Thyroid gland (tissue), 4 donors: ENCODE results near the gene COL6A2.
"Not testable (repeated sequence)": the region's sequence is repeated elsewhere in the genome, so short reads cannot be mapped to it uniquely, and the experiment has no call there.

Experiments
- CTCF ChIP-seq, 6 experiments: fragments of 200-600 bp in 3 of 6; fragments of 450-650 bp in 3 of 6; sonication (generic) in 3 of 6; IDR thresholded peaks; one replicate each; pipeline ENCODE4 v1.5.1; 2016 to 2019; ENCODE audit warnings: antibody characterized with exemption in 6 of 6, mild to moderate bottlenecking in 2 of 6, inconsistent platforms in 1 of 6, moderate library complexity in 1 of 6
- POLR2A ChIP-seq, 2 donors: fragments of 450-650 bp; IDR thresholded peaks; one replicate each; pipeline ENCODE4 v1.6.1; 2017; ENCODE audit warnings: antibody characterized with exemption in 2 of 2, mild to moderate bottlenecking in 2 of 2, moderate library complexity in 1 of 2

GRCh38 chr21:46147429-46147828 is 49.5 kb downstream of the COL6A2 start:
- peak in 1 of 6 experiments; percentile 19 for TF ChIP-seq CTCF (IDR thresholded peaks at IDR 0.05)
- TF ChIP-seq POLR2A (IDR thresholded peaks at IDR 0.05): not testable (repeated sequence)
